Measurements from ENCODE around the gene METTL27. TPM values are rescaled to one million over a fixed set of nuclear protein-coding genes. Genes with fewer than 3 reads are reported as not detected.

METTL27 gene
- total and polyA plus RNA-seq, 2 donors (not counting 1 experiment from before 2014, with no cell fraction given), result 2.1 to 15.7 TPM

- H3K9ac ChIP-seq (ENCODE audit: insufficient read depth, low read length), result no peak overlapping the region
These were observed 22.8 kb upstream of the METTL27 start for GRCh38 chr7:73864981-73865711.

GRCh38 chr7:73861305-73861704 lies 19.0 kb upstream of the METTL27 start:
- Histone ChIP-seq H3K27ac (ENCODE audit: insufficient read depth, low read length) (no peak overlapping the region), H3K4me3 (replicated peaks in 1 of 4; ENCODE audit: control extremely low read depth in 1 of 4, insufficient read depth in 1 of 4, low read depth in 3 of 4, low read length in 4 of 4) (no peak overlapping the region), H2AFZ (ENCODE audit: low read length) (no peak overlapping the region), H3K27me3 (ENCODE audit: control insufficient read depth, insufficient read depth, low read length) (no peaks in the 10 kb centered on the region), H4K20me1 (ENCODE audit: control insufficient read depth, extremely low read depth, insufficient read depth, low read length) (no peaks in the 10 kb centered on the region), H3K4me1 (ENCODE audit: control insufficient read depth, extremely low read depth, insufficient read depth, low read length) (no peaks in the 10 kb centered on the region), H3K9me3 (ENCODE audit: control insufficient read depth, insufficient read depth, low read depth, low read length) (no peaks in the 10 kb centered on the region), H3K79me2 (ENCODE audit: control insufficient read depth, insufficient read depth, low read length) (no peaks in the 10 kb centered on the region), H3K36me3 (ENCODE audit: control insufficient read depth, insufficient read depth, low read length) (no peaks in the 10 kb centered on the region), H3K4me2 (ENCODE audit: extremely low read depth, insufficient read depth, low read length) (no peak overlapping the region), H3K9ac (ENCODE audit: insufficient read depth, low read length) (no peak overlapping the region)
- DNase-seq (ENCODE audit: low read depth in 2 of 2), result no peak
- no peak for TF ChIP-seq CTCF (conservative IDR thresholded peaks at IDR 0.05 in 1 of 2, IDR thresholded peaks at IDR 0.05 in 1 of 2; ENCODE audit: low read depth in 1 of 2, low read length in 2 of 2)
- TF ChIP-seq EZH2 (IDR thresholded peaks at IDR 0.05; ENCODE audit: low read length, missing control alignments), result no peak

More at GRCh38 chr7:73864981-73865711, 22.8 kb upstream of the METTL27 start:
- H3K27me3 ChIP-seq (ENCODE audit: control insufficient read depth, insufficient read depth, low read length), result no peaks in the 10 kb centered on the region
- H3K79me2 ChIP-seq (ENCODE audit: control insufficient read depth, insufficient read depth, low read length), result no peaks in the 10 kb centered on the region
- TF ChIP-seq EZH2 (IDR thresholded peaks at IDR 0.05; ENCODE audit: low read length, missing control alignments), result no peak
- no peak for TF ChIP-seq CTCF (conservative IDR thresholded peaks at IDR 0.05 in 1 of 2, IDR thresholded peaks at IDR 0.05 in 1 of 2; ENCODE audit: low read depth in 1 of 2, low read length in 2 of 2)
- H3K4me1 ChIP-seq (ENCODE audit: control insufficient read depth, extremely low read depth, insufficient read depth, low read length), result peaks cover 5% of the 10 kb centered on the region
- DNase-seq (ENCODE audit: low read depth in 2 of 2), result no peak
- H4K20me1 ChIP-seq (ENCODE audit: control insufficient read depth, extremely low read depth, insufficient read depth, low read length), result no peaks in the 10 kb centered on the region
- no peak overlapping the region for H3K4me3 ChIP-seq (replicated peaks in 1 of 4; ENCODE audit: control extremely low read depth in 1 of 4, insufficient read depth in 1 of 4, low read depth in 3 of 4, low read length in 4 of 4)
- H3K36me3 ChIP-seq (ENCODE audit: control insufficient read depth, insufficient read depth, low read length), result no peaks in the 10 kb centered on the region
- H3K9me3 ChIP-seq (ENCODE audit: control insufficient read depth, insufficient read depth, low read depth, low read length), result no peaks in the 10 kb centered on the region
- no peak overlapping the region for H3K4me2 ChIP-seq (ENCODE audit: extremely low read depth, insufficient read depth, low read length)
- H2AFZ ChIP-seq (ENCODE audit: low read length), result no peak overlapping the region
- no peak overlapping the region for H3K27ac ChIP-seq (ENCODE audit: insufficient read depth, low read length)

GRCh38 chr7:73860859-73861258 lies 18.5 kb upstream of the METTL27 start, which contains the start of gene TMEM270:
Gene TMEM270 (plus strand): TSS chr7:73861159. CDS start chr7:73861195, 36 bp downstream.
- Histone ChIP-seq H2AFZ (ENCODE audit: low read length) (no peak within 1 kb of the TSS), H3K36me3 (ENCODE audit: control insufficient read depth, insufficient read depth, low read length) (no peaks in the 10 kb centered on the region), H3K79me2 (ENCODE audit: control insufficient read depth, insufficient read depth, low read length) (no peaks in the 10 kb centered on the region), H3K4me1 (ENCODE audit: control insufficient read depth, extremely low read depth, insufficient read depth, low read length) (no peaks in the 10 kb centered on the region), H3K9ac (ENCODE audit: insufficient read depth, low read length) (no peak within 1 kb of the TSS), H3K4me2 (ENCODE audit: extremely low read depth, insufficient read depth, low read length) (no peak within 1 kb of the TSS), H3K4me3 (replicated peaks in 1 of 4; ENCODE audit: control extremely low read depth in 1 of 4, insufficient read depth in 1 of 4, low read depth in 3 of 4, low read length in 4 of 4) (no peak within 1 kb of the TSS), H3K27me3 (ENCODE audit: control insufficient read depth, insufficient read depth, low read length) (no peaks in the 10 kb centered on the region), H3K9me3 (ENCODE audit: control insufficient read depth, insufficient read depth, low read depth, low read length) (no peaks in the 10 kb centered on the region), H3K27ac (ENCODE audit: insufficient read depth, low read length) (no peak within 1 kb of the TSS), H4K20me1 (ENCODE audit: control insufficient read depth, extremely low read depth, insufficient read depth, low read length) (no peaks in the 10 kb centered on the region)
- no peak for DNase-seq (ENCODE audit: low read depth in 2 of 2)
- no peak for TF ChIP-seq CTCF (conservative IDR thresholded peaks at IDR 0.05 in 1 of 2, IDR thresholded peaks at IDR 0.05 in 1 of 2; ENCODE audit: low read depth in 1 of 2, low read length in 2 of 2)
- TF ChIP-seq EZH2 (IDR thresholded peaks at IDR 0.05; ENCODE audit: low read length, missing control alignments), result no peak
